Endothelial cell of umbilical vein (primary cell): ENCODE results near the gene CTSF. TPM values are rescaled to one million over a fixed set of nuclear protein-coding genes. Genes with fewer than 3 reads are reported as not detected.

Experiments used
- BruUV-seq: library from RNA; stranded (reverse); fragments of 400-500 nt; replicated peaks from 2 replicates; lab custom pipeline; 2021; lab: Mats Ljungman, UMichigan
- CTCF ChIA-PET: fragments of 300-600, 350-600 bp; sonication (Branson Sonifier 250); formaldehyde crosslinking; loops from one replicate; lab custom pipeline; 2021; ENCODE audit warnings: antibody characterized with exemption, inconsistent platforms; lab: Charles Lee
- POLR2A ChIA-PET: fragments of 300-600, 350-600 bp; sonication (Branson Sonifier 250); formaldehyde crosslinking; loops from one replicate; lab custom pipeline; 2021; ENCODE audit warnings: antibody characterized with exemption, inconsistent platforms; lab: Charles Lee
- DNase-seq: peaks from one replicate; pipeline ENCODE4 v3.0.0-alpha.2; 2011; ENCODE audit warnings: low read depth, low spot score
- FAIRE-seq: peaks from 2 replicates; lab custom pipeline; 2011; peaks lifted over from hg19 to GRCh38; lab: Jason Lieb, UNC
- H2AFZ ChIP-seq: 2 replicates; pipeline ENCODE4 v1.6.0; 2012; ENCODE audit warnings: low read depth, low read length, control low read depth, inconsistent platforms
- H3K27ac ChIP-seq: 2 replicates; pipeline ENCODE4 v1.5.1; 2011; ENCODE audit warnings: low read depth, mild to moderate bottlenecking, control low read depth, low read length, moderate library complexity; ENCODE audit not compliant: insufficient read depth
- H3K27me3 ChIP-seq, 2 experiments: 2 replicates each; pipeline versions ENCODE4 v1.6.0 to v1.6.1; 2011; ENCODE audit warnings: low read length in 2 of 2, mixed read lengths in 1 of 2; ENCODE audit not compliant: control insufficient read depth in 2 of 2, insufficient read depth in 2 of 2
- H3K36me3 ChIP-seq, 2 experiments: 2 replicates in 1 of 2; 3 replicates in 1 of 2; pipeline ENCODE4 v1.5.1; 2011; ENCODE audit warnings: low read length in 2 of 2, mild to moderate bottlenecking in 1 of 2, moderate library complexity in 1 of 2; ENCODE audit not compliant: control insufficient read depth in 2 of 2, insufficient read depth in 2 of 2; ENCODE audit errors: extremely low read depth in 1 of 2
- H3K4me1 ChIP-seq: 3 replicates; pipeline ENCODE4 v1.5.1; 2011; ENCODE audit warnings: mild to moderate bottlenecking, low read length; ENCODE audit not compliant: control insufficient read depth, insufficient read depth; ENCODE audit errors: extremely low read depth
- H3K4me2 ChIP-seq: 2 replicates; pipeline ENCODE4 v1.6.1; 2011; ENCODE audit warnings: low read length, control low read depth, mixed read lengths; ENCODE audit not compliant: insufficient read depth
- H3K4me3 ChIP-seq, 3 experiments: fragments of 200-600 bp in 1 of 3; sonication (generic), shearing (Covaris generic) in 1 of 3; replicated peaks in 1 of 3; 2 replicates each; pipeline ENCODE4 v1.5.1; 2011 to 2016; ENCODE audit warnings: control low read depth in 3 of 3, low read length in 3 of 3, mild to moderate bottlenecking in 2 of 3, inconsistent platforms in 1 of 3, low read depth in 1 of 3, moderate library complexity in 1 of 3; ENCODE audit not compliant: insufficient read depth in 1 of 3
- H3K79me2 ChIP-seq: 2 replicates; pipeline ENCODE4 v1.6.0; 2012; ENCODE audit warnings: low read length, inconsistent platforms; ENCODE audit not compliant: control insufficient read depth, insufficient read depth
- H3K9ac ChIP-seq: replicated peaks from 2 replicates; pipeline ENCODE3; 2011; ENCODE audit warnings: low read length, control low read depth; ENCODE audit not compliant: insufficient read depth; ENCODE audit errors: extremely low read depth
- H3K9me1 ChIP-seq: replicated peaks from 3 replicates; pipeline ENCODE4 v1.6.0; 2011; ENCODE audit warnings: mild to moderate bottlenecking, low read length; ENCODE audit not compliant: control insufficient read depth, insufficient read depth; ENCODE audit errors: extremely low read depth
- H3K9me3 ChIP-seq: replicated peaks from 2 replicates; pipeline ENCODE4 v1.5.1; 2012; ENCODE audit warnings: low read length, inconsistent platforms; ENCODE audit not compliant: control insufficient read depth, insufficient read depth
- H4K20me1 ChIP-seq: replicated peaks from 2 replicates; pipeline ENCODE3; 2011; ENCODE audit warnings: mild to moderate bottlenecking, low read length; ENCODE audit not compliant: control insufficient read depth, insufficient read depth; ENCODE audit errors: extremely low read depth
- EZH2 ChIP-seq: IDR thresholded peaks from 2 replicates; pipeline ENCODE4 v1.6.1; 2012; ENCODE audit warnings: borderline replicate concordance, low read depth, mild to moderate bottlenecking, moderate library complexity, low read length, inconsistent platforms; ENCODE audit not compliant: severe bottlenecking
- FOS ChIP-seq: IDR thresholded peaks from 2 replicates; pipeline ENCODE4 v1.6.1; 2011; ENCODE audit warnings: mild to moderate bottlenecking, low read length, moderate library complexity, borderline replicate concordance; ENCODE audit not compliant: insufficient read depth
- GATA2 ChIP-seq: IDR thresholded peaks from 2 replicates; pipeline ENCODE4 v1.7.0; 2011; ENCODE audit warnings: low read depth, mild to moderate bottlenecking, moderate library complexity, mixed read lengths, low read length; ENCODE audit not compliant: insufficient read length, insufficient read depth
- JUN ChIP-seq: IDR thresholded peaks from 2 replicates; pipeline ENCODE4 v1.6.1; 2011; ENCODE audit warnings: borderline replicate concordance, low read depth; ENCODE audit not compliant: insufficient read length, insufficient read depth
- MYC ChIP-seq: IDR thresholded peaks from one replicate; pipeline ENCODE4 v1.6.1; 2011; ENCODE audit warnings: mild to moderate bottlenecking, low read depth, low read length
- POLR2A ChIP-seq: IDR thresholded peaks from 2 replicates; pipeline ENCODE4 v1.6.1; 2012; ENCODE audit warnings: low read depth, mild to moderate bottlenecking, control low read depth, low read length
- POLR2AphosphoS5 ChIP-seq: IDR thresholded peaks from 2 replicates; pipeline ENCODE4 v1.6.1; 2012; ENCODE audit warnings: low read depth, mild to moderate bottlenecking, control low read depth, low read length, moderate library complexity; ENCODE audit not compliant: insufficient read depth
- dilution Hi-C: fragments of 300-500 bp; cut with MboI; formaldehyde crosslinking; loops from one replicate; pipeline ENCODE4 v1.15.0; 2019; ENCODE audit warnings: low sequenced_read_pairs; ENCODE audit not compliant: extremely low pct_ligation_motif_present
- intact Hi-C: fragments of 100-400 bp; cut with micrococcal nuclease; formaldehyde crosslinking; loops from one replicate; pipeline ENCODE4 v1.10.0; 2022
- polyA plus RNA-seq, 4 experiments: library from polyadenylated mRNA; depleted of rRNA in 3 of 4; stranded (reverse) in 3 of 4; unstranded in 1 of 4; fragments of >200 nt; gene quantifications; 2 replicates each; pipeline versions ENCODE4 v1.2.1 to v1.2.3, GENCODE V29; 2011 to 2012; ENCODE audit warnings: missing spikeins in 1 of 4
- total RNA-seq: library from RNA; stranded (reverse); gene quantifications from 2 replicates; pipeline ENCODE4 v1.2.3, GENCODE V29; 2021
- TF ChIP-seq, protein P1 (sequence below): IDR thresholded peaks from 2 replicates; pipeline ENCODE4 v1.6.1; 2011; ENCODE audit not compliant: insufficient read depth, insufficient read length
- TF ChIP-seq, protein P2 (sequence below), 2 donors: IDR thresholded peaks; 1 replicate in 1 of 2; 2 replicates in 1 of 2; pipeline ENCODE4 v1.5.1; 2011; ENCODE audit warnings: low read length in 2 of 2, mild to moderate bottlenecking in 2 of 2, moderate library complexity in 2 of 2, control low read depth in 1 of 2, inconsistent platforms in 1 of 2, low read depth in 1 of 2; ENCODE audit not compliant: insufficient read depth in 1 of 2; ENCODE audit errors: extremely low read depth in 1 of 2

Gene CTSF
- total and polyA plus RNA-seq, 2 donors (not counting 3 experiments of a cell fraction or from before 2014, with no cell fraction given): 14.4 to 27.7 TPM

DNA sequence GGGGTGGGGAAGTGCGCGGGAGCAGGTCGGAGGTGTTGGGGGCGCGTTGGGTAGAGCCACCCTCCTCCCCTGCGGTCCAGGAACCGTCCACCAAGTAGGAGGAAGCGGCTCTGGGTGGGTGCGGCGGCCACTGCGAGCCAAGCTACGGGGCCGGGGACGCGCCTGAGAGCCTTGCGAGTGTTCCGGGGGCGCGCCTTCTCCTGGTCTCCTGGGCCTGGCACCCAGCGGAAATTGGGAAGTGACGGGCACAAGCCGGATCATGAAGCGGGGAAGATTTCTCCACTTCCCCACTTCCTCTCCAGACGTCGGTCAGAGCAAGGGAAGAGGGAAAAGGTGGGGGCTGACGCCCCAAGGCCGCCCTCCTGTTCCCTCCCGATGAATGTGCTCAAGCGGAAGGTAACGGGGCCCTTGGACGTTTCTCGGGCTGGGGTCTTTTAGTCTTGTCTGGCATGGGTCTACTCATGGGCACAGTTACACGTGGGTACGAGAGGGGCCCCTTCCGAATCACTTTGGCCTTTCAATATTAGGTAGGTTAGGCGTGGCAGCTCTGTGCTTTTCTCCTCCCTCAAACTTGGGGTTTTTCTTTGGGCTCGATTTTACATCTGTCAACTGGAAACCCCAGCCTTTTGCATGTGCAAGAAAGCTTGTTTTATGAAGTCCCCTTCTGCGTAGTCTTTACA is 48.9 kb upstream of the CTSF start:
- DNase-seq (no peak), FAIRE-seq (no peak)
- intact Hi-C loops: no loop called here
- CTCF ChIA-PET: interaction anchor here (1.0 to 2.2 kb wide), 4 partner anchors 21 to 61 kb away, joined by 4 to 14 read pairs (median 4); partner anchors contain the start of genes CCDC87, CCS and RBM4B
- Histone ChIP-seq H3K79me2 (peaks cover 57% of the 10 kb centered on the region), H2AFZ (no peak overlapping the region), H3K27me3 (no peaks in the 10 kb centered on the region), H3K4me1 (peaks cover 24% of the 10 kb centered on the region), H3K9me1 (no peaks in the 10 kb centered on the region), H3K9ac (peak overlapping the region; percentile 68), H3K9me3 (no peaks in the 10 kb centered on the region), H3K36me3 (no peaks in the 10 kb centered on the region), H3K27ac (peak overlapping the region; percentile 37), H3K4me2 (peak overlapping the region; percentile 94), H4K20me1 (peaks cover 10% of the 10 kb centered on the region), H3K4me3 (peak overlapping the region; percentile 55 to 93 (median 75))
- BruUV-seq: no TSS peak
- POLR2A ChIA-PET: interaction anchor here (0.5 to 2.0 kb wide), 11 partner anchors 10 to 72 kb away, joined by 3 to 26 read pairs (median 7); partner anchors contain the start of genes CTSF, RBM4, RBM4B and ZDHHC24
- TF ChIP-seq, protein P1, sequence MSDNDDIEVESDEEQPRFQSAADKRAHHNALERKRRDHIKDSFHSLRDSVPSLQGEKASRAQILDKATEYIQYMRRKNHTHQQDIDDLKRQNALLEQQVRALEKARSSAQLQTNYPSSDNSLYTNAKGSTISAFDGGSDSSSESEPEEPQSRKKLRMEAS: no peak
- no peak for TF ChIP-seq POLR2AphosphoS5
- no peak for TF ChIP-seq POLR2A
- TF ChIP-seq JUN: no peak
- no peak for TF ChIP-seq FOS
- TF ChIP-seq, protein P2, sequence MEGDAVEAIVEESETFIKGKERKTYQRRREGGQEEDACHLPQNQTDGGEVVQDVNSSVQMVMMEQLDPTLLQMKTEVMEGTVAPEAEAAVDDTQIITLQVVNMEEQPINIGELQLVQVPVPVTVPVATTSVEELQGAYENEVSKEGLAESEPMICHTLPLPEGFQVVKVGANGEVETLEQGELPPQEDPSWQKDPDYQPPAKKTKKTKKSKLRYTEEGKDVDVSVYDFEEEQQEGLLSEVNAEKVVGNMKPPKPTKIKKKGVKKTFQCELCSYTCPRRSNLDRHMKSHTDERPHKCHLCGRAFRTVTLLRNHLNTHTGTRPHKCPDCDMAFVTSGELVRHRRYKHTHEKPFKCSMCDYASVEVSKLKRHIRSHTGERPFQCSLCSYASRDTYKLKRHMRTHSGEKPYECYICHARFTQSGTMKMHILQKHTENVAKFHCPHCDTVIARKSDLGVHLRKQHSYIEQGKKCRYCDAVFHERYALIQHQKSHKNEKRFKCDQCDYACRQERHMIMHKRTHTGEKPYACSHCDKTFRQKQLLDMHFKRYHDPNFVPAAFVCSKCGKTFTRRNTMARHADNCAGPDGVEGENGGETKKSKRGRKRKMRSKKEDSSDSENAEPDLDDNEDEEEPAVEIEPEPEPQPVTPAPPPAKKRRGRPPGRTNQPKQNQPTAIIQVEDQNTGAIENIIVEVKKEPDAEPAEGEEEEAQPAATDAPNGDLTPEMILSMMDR (IDR thresholded peaks at IDR 0.05; ENCODE audit: extremely low read depth in 1 of 2, insufficient read depth in 1 of 2, low read depth in 1 of 2, low read length in 2 of 2): no peak
- no peak for TF ChIP-seq GATA2
- TF ChIP-seq MYC: no peak
- no peak for TF ChIP-seq EZH2
- dilution Hi-C loops: no loop called here
